GM19463 (cell line): ENCODE measurements around the gene KCNK7.

Experiments
- ATAC-seq: cut with Tn5 transposase; IDR thresholded peaks from one replicate; pipeline ENCODE4 v1.9.1; 2021; ENCODE audit warnings: mild to moderate bottlenecking, moderate library complexity; ENCODE audit not compliant: unreplicated experiment

The KCNK7 gene

GRCh38 chr11:65589444-65590239 is 6.0 kb downstream of the KCNK7 start:
- no peak for ATAC-seq

GRCh38 chr11:65588199-65589054 is 7.2 kb downstream of the KCNK7 start:
- ATAC-seq, result peak; percentile 84

DNA sequence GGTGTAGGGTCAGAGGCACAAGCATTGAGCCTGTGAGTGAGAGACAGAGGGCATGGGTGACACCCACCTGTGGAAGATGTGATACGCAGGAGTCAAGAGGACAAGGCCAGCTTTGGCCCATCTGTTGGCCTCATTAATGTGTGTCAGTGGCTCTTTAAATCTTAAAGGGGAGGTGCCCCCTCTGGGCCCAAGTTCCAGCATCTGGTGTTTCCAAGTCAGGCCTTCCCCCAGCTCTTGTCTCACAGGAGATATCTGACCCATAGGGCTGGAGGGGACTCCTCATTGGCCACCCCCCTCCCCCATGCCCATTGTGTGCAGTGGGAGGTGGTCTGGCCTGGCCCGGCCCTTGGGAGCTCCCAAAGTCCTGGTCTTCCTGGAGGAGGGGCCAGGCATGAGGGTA is 8.9 kb downstream of the KCNK7 start:
- no peak for ATAC-seq

- no peak for ATAC-seq
Measured at GRCh38 chr11:65586247-65586630, 9.4 kb downstream of the KCNK7 start.

DNA sequence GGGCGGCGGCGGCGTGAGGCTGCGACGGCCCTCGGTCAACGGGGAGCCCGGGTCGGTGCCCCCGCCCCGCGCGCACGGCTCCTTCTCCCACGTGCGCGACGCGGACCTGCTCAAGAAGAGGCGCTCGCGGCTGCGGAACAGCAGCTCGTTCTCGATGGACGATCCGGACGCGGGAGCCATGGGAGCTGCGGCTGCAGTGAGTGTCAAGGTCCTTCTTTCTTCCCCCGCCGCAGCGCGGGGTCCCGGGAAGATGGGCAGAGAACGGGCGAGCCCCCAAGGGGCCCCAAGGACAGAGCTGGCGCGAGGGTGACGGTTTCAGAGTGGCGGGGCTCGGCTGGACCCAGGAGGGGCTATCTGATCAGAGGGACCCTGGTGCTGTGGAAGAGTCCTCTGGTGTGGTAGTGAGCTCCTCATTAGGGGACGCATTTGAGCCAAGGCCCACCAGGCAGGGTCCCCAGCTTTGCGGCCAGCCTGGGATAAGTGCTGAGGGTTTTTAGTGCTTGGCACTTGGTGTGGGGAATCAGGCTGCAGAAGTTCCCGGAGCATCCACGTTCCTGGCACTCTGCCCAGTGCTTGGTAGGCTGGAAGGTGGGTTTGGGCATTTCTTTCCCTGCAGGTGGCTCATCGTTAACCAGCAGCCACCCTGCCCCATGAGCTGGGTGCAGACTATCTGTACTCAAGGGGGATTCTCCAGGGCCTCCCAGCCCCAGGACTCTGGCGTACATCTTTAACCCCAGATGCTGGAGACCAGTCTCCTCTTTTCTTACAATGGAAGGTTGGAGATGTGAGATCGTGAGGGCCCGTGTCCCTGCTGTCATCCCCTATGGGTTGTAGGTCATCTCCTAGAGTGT is 10.0 kb downstream of the KCNK7 start:
- ATAC-seq, result no peak

- ATAC-seq, result no peak
Measured at GRCh38 chr11:65584723-65585171, 10.9 kb downstream of the KCNK7 start.

- no peak for ATAC-seq
Measured at GRCh38 chr11:65584106-65584505, 11.5 kb downstream of the KCNK7 start.

DNA sequence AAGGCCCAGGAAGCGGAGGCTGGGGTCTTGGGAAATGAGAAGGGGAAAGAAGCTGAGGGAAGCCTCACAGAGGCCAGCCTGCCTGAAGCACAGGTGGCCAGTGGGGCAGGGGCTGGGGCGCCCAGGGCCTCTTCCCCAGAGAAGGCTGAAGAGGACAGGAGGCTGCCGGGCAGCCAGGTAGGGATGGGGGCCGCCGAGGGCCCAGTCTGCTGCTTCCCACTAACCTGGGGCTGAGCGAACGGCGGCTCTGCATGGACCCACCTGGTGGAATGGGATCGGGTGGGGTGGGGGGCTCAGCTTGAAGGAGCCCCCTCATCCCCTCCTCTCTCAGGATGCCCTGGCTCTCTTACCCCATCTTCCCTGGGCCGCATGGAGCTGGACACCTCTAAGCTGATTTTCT is 12.0 kb downstream of the KCNK7 start:
- ATAC-seq, result no peak

GRCh38 chr11:65581928-65582327 is 13.7 kb downstream of the KCNK7 start:
- no peak for ATAC-seq

DNA sequence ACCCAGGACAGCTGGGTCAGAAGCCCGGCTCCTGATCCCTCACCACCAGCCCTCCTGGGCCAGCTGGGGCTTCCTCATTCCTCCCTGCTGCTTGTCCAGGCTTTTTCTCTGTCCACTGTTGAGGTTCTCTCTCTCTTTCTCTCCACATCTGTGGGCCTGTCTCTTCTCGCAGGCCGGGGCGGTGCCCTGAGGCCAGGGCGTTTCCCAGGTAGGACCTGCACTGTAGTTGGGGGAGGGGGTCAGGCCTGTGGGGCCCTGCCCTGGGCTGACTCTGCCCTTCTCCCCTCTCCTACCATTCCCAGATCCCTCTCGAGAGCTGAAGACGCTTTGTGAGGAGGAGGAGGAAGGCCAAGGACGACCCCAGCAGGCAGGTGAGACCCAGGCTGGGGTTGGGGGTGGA is 14.8 kb downstream of the KCNK7 start:
- ATAC-seq, result no peak

DNA sequence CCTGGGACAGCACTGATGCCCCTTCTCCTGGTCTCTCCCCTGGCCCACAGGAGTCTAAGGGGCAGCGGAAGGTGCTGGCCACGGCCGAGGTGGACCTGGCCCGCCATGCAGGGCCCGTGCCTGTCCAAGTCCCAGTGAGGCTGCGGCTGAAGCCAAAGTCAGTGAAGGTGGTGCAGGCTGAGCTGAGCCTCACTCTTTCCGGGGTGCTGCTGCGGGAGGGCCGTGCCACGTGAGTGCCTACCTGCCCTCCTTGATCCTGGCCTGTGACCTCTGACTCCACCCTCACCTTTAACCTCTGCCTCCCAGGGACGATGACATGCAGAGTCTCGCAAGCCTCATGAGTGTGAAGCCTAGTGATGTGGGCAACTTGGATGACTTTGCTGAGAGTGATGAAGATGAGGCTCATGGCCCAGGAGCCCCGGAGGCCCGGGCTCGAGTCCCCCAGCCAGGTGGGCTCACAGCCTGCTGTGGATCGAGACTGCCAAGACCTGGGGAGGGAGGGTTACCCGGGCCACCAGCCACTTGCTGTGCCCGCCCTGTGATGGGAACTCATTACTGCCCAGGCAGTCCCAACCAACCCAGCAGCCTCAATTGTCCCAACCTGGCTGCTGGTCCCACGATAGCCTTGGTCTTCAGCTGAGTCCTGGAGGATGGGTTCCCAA is 15.4 kb downstream of the KCNK7 start:
- ATAC-seq, result no peak

GRCh38 chr11:65579291-65579690 is 16.3 kb downstream of the KCNK7 start:
- ATAC-seq, result no peak

DNA sequence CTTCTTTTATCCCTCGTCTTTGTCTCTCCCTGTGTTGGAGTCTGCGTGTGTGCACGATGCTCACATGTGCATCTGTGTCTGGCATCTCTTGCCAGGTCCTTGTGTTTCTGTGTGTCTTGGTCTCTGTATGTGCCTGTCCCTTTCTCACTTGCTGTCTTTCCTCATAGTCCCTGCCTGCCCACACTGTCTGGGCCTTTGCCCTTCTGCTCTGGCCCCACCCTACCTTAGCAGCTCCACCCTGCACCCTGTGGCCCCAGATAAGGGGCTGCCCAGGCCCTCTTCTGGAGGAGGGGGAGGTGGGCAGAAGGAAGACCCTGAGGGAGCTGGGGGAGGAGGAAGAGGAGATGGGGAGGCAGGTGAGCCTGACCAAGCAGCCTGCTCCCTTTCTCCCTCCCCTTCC is 16.9 kb downstream of the KCNK7 start:
- no peak for ATAC-seq

- no peak for ATAC-seq
Measured at GRCh38 chr11:65578134-65578533, 17.5 kb downstream of the KCNK7 start.

- ATAC-seq, result no peak
Measured at GRCh38 chr11:65577756-65578109, 17.9 kb downstream of the KCNK7 start.

DNA sequence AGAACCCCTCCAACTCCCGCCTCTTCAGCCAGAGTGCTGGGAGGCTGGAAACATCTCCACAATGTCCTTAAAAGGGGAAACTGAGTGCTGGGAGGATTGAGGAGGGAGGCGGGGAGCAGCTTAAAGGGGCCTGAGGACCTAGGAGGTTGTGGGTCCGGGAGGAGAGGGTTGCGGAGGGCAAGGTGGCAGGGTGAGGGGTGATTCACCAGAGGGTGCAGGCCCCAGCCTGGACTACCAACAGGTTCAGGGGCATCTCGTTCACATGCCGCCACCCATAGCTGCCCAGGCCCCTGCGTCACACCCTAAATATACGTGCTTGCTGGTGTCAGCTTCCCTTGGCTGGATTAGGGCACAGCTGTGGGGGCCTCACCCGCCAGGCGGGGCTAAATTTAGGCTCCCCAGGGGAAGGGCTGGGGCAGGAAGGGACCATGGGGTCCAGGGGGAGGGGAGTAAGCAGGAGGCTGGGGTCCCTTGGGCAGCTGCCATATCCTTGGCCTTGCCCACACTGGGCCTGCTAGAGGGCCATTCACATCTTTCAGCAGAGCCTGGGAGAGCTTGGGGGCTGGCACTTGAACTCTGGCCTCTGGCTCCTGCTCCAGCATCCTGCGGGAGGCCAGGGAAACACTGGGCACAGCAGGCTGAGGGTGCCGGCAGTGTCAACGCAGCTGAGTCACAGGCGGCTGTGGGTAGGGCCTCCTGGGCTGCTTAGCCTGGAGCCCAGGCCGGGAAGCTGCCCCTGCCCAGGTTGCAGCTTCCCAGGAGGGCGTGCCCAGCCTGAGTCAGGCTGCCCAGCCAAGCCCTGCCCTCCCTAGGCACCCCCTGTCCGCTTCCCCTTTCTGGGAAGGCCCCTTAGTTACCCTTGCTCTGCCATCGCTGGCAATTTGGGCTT is 18.5 kb downstream of the KCNK7 start:
- no peak for ATAC-seq

GRCh38 chr11:65576232-65576866 is 19.3 kb downstream of the KCNK7 start:
- no peak for ATAC-seq

DNA sequence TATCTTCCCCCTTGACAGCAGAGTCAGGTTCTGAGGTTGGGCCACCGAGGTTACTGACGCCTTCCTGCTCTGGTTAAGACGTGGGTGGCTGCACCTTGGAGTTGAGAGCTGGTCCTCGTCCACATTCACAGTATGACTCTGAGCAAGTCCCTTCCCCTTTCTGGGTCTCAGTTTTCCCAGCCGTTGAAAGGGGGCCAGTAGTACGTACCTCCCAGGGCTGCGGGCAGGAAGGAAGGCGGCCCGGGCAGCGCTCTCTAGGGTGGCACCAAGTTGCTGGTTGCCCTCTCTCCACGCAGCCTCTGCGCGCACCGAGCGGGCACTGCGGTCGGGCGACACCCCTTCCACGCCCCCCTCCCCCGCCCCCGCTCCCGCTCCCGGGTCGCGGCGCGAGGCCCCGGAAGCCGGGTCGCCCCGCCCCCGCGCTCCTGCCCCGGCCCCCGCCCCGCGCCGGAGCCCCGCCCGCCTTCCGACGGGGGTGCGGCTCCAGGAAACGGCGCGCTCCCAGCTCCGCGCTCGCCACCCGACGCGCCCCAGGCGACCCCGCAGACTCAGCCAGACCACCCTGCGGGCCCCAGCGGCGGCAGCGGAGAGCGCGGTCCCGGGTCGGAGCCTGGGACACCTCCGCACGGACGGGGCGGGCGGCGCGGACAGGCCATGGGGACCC is 19.9 kb downstream of the KCNK7 start, which contains the start of gene EHBP1L1:
TSS of gene EHBP1L1 (plus strand) at position 486 of the 664 bp plus-strand sequence. CDS start 250 bp downstream, outside the sequence.
- ATAC-seq, result peak; percentile 36
